ENCODE data around the gene GLI1.

Gene GLI1

GRCh38 chr12:57472391-57472790 is 12.8 kb downstream of the GLI1 start:
- H3K36me3 ChIP-seq (ENCODE audit: low read depth) = no peaks in the 10 kb centered on the region
- ATAC-seq (ENCODE audit: low read depth) (no peak), DNase-seq (ENCODE audit: low spot score) (no peak)
- no peaks in the 10 kb centered on the region for H3K4me1 ChIP-seq (ENCODE audit: insufficient read depth, poor library complexity, severe bottlenecking)
- no peaks in the 10 kb centered on the region for H3K9me3 ChIP-seq (ENCODE audit: severe bottlenecking)
- no peak for TF ChIP-seq CTCF (IDR thresholded peaks at IDR 0.05; ENCODE audit: poor library complexity, severe bottlenecking)
- H3K27me3 ChIP-seq (ENCODE audit: insufficient read depth, poor library complexity, severe bottlenecking) = peaks cover 49% of the 10 kb centered on the region
- no peak overlapping the region for H3K27ac ChIP-seq (ENCODE audit: poor library complexity, severe bottlenecking)
- no peak overlapping the region for H3K4me3 ChIP-seq (ENCODE audit: severe bottlenecking)

- ATAC-seq (ENCODE audit: low read depth) (no peak), DNase-seq (ENCODE audit: low spot score) (no peak)
- Histone ChIP-seq H3K4me3 (ENCODE audit: severe bottlenecking) (no peak overlapping the region), H3K4me1 (ENCODE audit: insufficient read depth, poor library complexity, severe bottlenecking) (no peaks in the 10 kb centered on the region), H3K9me3 (ENCODE audit: severe bottlenecking) (no peaks in the 10 kb centered on the region), H3K27me3 (ENCODE audit: insufficient read depth, poor library complexity, severe bottlenecking) (peaks cover 47% of the 10 kb centered on the region), H3K27ac (ENCODE audit: poor library complexity, severe bottlenecking) (no peak overlapping the region), H3K36me3 (ENCODE audit: low read depth) (no peaks in the 10 kb centered on the region)
- TF ChIP-seq CTCF (IDR thresholded peaks at IDR 0.05; ENCODE audit: poor library complexity, severe bottlenecking) = no peak
Observed at GRCh38 chr12:57473392-57473791, 13.8 kb downstream of the GLI1 start.

- Histone ChIP-seq H3K27me3 (ENCODE audit: insufficient read depth, poor library complexity, severe bottlenecking) (peaks cover 47% of the 10 kb centered on the region), H3K9me3 (ENCODE audit: severe bottlenecking) (no peaks in the 10 kb centered on the region), H3K4me1 (ENCODE audit: insufficient read depth, poor library complexity, severe bottlenecking) (no peaks in the 10 kb centered on the region), H3K27ac (ENCODE audit: poor library complexity, severe bottlenecking) (no peak overlapping the region), H3K4me3 (ENCODE audit: severe bottlenecking) (no peak overlapping the region), H3K36me3 (ENCODE audit: low read depth) (no peaks in the 10 kb centered on the region)
- ATAC-seq (ENCODE audit: low read depth) (no peak), DNase-seq (ENCODE audit: low spot score) (no peak)
- no peak for TF ChIP-seq CTCF (IDR thresholded peaks at IDR 0.05; ENCODE audit: poor library complexity, severe bottlenecking)
Observed at GRCh38 chr12:57473886-57474285, 14.3 kb downstream of the GLI1 start.

- H3K27ac ChIP-seq (ENCODE audit: poor library complexity, severe bottlenecking) = no peak overlapping the region
- no peak for DNase-seq (ENCODE audit: low spot score)
- ATAC-seq (ENCODE audit: low read depth) = no peak
- peaks cover 47% of the 10 kb centered on the region for H3K27me3 ChIP-seq (ENCODE audit: insufficient read depth, poor library complexity, severe bottlenecking)
- no peaks in the 10 kb centered on the region for H3K4me1 ChIP-seq (ENCODE audit: insufficient read depth, poor library complexity, severe bottlenecking)
- no peaks in the 10 kb centered on the region for H3K9me3 ChIP-seq (ENCODE audit: severe bottlenecking)
- no peak overlapping the region for H3K4me3 ChIP-seq (ENCODE audit: severe bottlenecking)
- H3K36me3 ChIP-seq (ENCODE audit: low read depth) = no peaks in the 10 kb centered on the region
- no peak for TF ChIP-seq CTCF (IDR thresholded peaks at IDR 0.05; ENCODE audit: poor library complexity, severe bottlenecking)
Observed at GRCh38 chr12:57474430-57474829, 14.8 kb downstream of the GLI1 start.

- Histone ChIP-seq H3K4me3 (ENCODE audit: severe bottlenecking) (no peak overlapping the region), H3K27me3 (ENCODE audit: insufficient read depth, poor library complexity, severe bottlenecking) (peaks cover 47% of the 10 kb centered on the region), H3K4me1 (ENCODE audit: insufficient read depth, poor library complexity, severe bottlenecking) (no peaks in the 10 kb centered on the region), H3K27ac (ENCODE audit: poor library complexity, severe bottlenecking) (no peak overlapping the region), H3K36me3 (ENCODE audit: low read depth) (no peaks in the 10 kb centered on the region), H3K9me3 (ENCODE audit: severe bottlenecking) (no peaks in the 10 kb centered on the region)
- DNase-seq (ENCODE audit: low spot score) (no peak), ATAC-seq (ENCODE audit: low read depth) (no peak)
- TF ChIP-seq CTCF (IDR thresholded peaks at IDR 0.05; ENCODE audit: poor library complexity, severe bottlenecking) = no peak
Observed at GRCh38 chr12:57474862-57475261, 15.3 kb downstream of the GLI1 start.
